Raji (cell line): ENCODE results near the gene LVRN.

Experiments used
- POLR2A ChIP-seq: IDR thresholded peaks from 2 replicates; pipeline ENCODE4 v1.6.1; 2011; ENCODE audit warnings: low read depth, low read length, control low read depth; ENCODE audit not compliant: insufficient read depth

Gene LVRN

GRCh38 chr5:115995351-115995750 lies 33.1 kb downstream of the LVRN start:
- no peak for TF ChIP-seq POLR2A

- TF ChIP-seq POLR2A: no peak
Measured at GRCh38 chr5:116002116-116002906, 40.0 kb downstream of the LVRN start.

- TF ChIP-seq POLR2A: no peak
Measured at GRCh38 chr5:116004248-116004647, 42.0 kb downstream of the LVRN start.

DNA sequence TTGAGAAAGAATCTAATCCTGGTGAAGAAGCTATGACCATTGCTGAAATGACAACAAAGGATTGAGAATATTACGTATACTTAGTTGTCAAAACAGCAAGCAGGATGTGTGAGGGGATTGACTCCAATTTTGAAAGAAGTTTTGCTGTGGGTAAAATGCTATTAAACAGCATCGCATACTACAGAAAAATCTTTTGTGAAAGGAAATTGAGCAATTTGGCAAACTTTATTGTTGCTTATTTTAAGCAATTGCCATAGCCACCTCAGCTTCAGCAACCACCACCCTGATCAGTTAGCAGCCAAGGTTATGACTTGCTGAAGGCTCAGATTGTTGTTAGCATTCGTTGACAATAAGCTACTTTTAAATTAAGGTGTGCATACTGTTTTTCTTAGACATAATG lies 47.5 kb downstream of the LVRN start:
- no peak for TF ChIP-seq POLR2A

DNA sequence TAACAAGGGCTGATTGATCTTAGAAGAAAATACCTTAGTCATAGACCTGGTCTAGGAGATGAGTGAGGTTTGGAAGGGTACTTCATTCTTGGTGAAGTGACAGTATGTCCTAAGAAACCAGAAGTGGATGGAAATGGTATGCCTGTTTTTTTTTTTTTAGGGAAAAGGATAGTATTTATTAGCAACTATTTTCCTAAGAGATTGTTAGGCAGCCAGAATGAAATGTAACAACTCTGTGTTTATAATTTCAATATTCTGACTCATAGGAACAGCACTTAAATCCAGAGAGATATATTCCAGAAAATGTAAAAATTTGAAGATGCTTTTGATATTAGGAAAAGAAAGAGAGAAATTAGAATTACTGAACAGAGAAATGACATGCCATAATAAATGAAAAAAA lies 48.8 kb downstream of the LVRN start:
- TF ChIP-seq POLR2A: no peak

DNA sequence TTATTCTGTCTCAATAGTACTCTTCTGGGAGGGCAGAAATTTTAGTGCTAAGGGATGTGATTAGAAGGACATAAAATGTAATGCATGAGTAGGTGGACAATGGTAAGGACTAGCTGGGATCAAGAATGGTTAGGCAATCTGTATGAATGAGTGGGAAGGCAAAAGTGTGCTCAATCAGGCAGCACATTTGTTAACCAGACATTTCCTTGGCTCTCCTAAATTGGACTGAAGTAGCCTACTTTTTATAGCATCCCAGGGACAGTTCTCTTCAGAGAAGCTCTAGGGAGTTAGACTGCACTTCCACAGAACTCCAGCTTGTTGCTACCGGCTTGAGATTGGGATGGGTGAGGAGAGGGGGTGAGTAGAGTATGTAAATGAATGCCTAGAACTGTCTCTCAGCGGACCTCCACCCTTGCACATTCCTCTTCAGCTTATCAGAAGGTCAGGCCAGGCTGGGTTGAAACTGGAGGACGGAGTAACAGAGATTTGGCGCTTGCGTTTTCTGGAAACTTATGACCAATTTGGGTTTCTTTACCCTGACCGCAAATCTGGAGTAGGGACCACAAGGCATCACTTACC lies 51.0 kb downstream of the LVRN start:
- TF ChIP-seq POLR2A: no peak

- no peak for TF ChIP-seq POLR2A
Measured at GRCh38 chr5:116013936-116014335, 51.7 kb downstream of the LVRN start.

- no peak for TF ChIP-seq POLR2A
Measured at GRCh38 chr5:116023619-116024018, 61.3 kb downstream of the LVRN start.

GRCh38 chr5:116025866-116026265 lies 63.6 kb downstream of the LVRN start:
- no peak for TF ChIP-seq POLR2A

DNA sequence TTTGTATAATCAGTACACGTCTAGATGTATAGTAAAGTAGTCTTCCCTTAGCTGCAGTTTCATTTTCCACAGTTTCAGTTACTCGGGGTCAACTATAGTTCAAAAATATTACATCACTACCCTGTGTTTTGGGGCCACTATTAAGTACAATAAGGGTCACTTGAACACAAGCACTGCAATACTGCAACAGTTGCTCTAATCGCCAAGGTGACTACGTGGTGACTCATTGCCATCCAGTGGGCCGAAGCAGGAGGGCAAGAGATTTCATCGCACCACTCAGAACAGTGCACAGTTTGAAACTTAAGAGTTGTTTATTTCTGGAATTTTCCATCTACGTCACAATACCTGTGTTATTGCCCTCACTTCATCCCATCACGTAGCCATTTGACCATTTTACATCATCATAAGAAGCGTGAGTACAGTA lies 69.8 kb downstream of the LVRN start, which contains the start of gene ARL14EPL:
ARL14EPL (plus strand) TSS at position 379 of the 424 bp plus-strand sequence. CDS start 18,994 bp downstream, outside the sequence.
- no peak for TF ChIP-seq POLR2A

DNA sequence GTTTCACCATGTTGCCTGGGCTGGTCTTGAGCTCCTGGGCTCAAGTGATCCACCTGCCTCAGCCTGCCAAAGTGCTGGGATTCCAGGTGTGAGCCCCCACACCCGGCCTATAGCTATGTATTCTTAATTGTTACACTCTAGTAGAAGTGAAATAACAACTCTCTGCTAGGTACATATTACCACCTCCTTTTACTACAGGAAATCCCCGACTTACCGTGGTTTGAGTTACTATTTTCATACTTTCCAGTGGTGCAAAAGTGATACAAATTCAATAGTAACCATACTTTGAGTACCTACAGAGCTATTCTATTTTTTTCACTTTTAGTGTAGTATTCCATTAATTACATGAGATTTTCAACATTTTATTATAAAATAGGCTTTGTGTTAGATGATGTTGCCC lies 70.7 kb downstream of the LVRN start:
- no peak for TF ChIP-seq POLR2A

DNA sequence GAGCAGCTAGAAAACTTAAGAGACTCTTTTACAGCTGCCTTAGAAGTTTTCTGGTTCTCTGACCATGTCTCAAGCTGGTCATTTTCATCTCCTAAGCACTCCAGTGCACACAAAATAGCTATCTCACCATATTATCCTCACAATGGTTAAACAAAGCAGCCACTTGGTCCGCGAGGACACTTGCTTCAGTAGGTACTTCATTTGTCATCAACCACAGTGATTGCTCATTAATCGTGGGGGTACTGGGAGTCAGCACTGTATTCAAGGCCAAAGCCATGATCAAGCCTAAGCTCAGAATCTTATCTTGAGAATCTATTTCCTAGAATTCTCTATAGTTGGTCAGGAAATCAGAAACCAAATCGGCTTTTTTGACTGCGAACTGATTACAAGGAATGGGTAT lies 72.8 kb downstream of the LVRN start:
- TF ChIP-seq POLR2A: no peak

DNA sequence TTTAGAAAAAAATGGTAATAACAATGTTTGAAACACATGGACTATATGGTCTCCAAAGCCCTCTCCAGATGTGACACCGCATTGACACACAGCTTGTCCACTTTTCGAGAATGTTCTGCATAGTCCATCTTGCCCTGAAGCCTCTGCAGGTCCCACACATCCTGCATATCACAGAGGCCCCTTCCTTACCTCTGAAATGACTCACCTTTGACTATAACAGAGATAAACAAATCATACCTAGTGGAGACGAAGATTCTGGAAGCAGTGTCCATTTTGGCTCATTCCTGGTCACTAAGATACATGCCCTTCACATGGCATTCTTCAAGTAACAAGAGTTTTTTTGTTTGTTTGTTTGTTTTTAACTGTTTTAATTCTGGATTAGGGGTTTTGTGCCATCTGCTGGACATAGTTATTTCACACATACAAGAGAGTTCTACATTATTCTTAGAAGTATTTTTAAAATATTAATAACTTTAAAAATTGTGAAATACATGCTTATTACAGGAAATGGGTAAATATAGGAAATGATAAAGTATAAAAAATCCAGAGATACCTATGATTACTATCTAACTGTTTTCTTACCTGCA lies 75.1 kb downstream of the LVRN start:
- TF ChIP-seq POLR2A: no peak

GRCh38 chr5:116038817-116039216 lies 76.5 kb downstream of the LVRN start:
- no peak for TF ChIP-seq POLR2A

- TF ChIP-seq POLR2A: no peak
Measured at GRCh38 chr5:116042375-116042774, 80.1 kb downstream of the LVRN start.

GRCh38 chr5:116044073-116044472 lies 81.8 kb downstream of the LVRN start:
- no peak for TF ChIP-seq POLR2A
